ENCODE results near the gene REEP1.

REEP1 gene

GRCh38 chr2:86332654-86333053, 4.8 kb downstream of the REEP1 start:
- no peak for TF ChIP-seq CTCF (IDR thresholded peaks at IDR 0.05)

- no peak for TF ChIP-seq CTCF (IDR thresholded peaks at IDR 0.05)
Measured at GRCh38 chr2:86331384-86331783, 6.0 kb downstream of the REEP1 start.

- no peak for TF ChIP-seq CTCF (IDR thresholded peaks at IDR 0.05)
Measured at GRCh38 chr2:86330001-86330400, 7.4 kb downstream of the REEP1 start.

GRCh38 chr2:86323273-86324021, 14.0 kb downstream of the REEP1 start:
- no peak for TF ChIP-seq CTCF (IDR thresholded peaks at IDR 0.05)

GRCh38 chr2:86319700-86320580, 17.5 kb downstream of the REEP1 start:
- no peak for TF ChIP-seq CTCF (IDR thresholded peaks at IDR 0.05)

- TF ChIP-seq CTCF (IDR thresholded peaks at IDR 0.05): no peak
Measured at GRCh38 chr2:86315084-86315483, 22.3 kb downstream of the REEP1 start.

GRCh38 chr2:86314125-86314524, 23.3 kb downstream of the REEP1 start:
- TF ChIP-seq CTCF (IDR thresholded peaks at IDR 0.05): no peak

All from LNCAP (cell line).